GM12892 (cell line): ENCODE results near the gene ATP2A3.

Experiments
- POLR2A ChIP-seq: IDR thresholded peaks from 2 replicates; pipeline ENCODE4 v1.6.1; 2011; ENCODE audit warnings: low read depth, low read length, control low read depth
- POLR2AphosphoS5 ChIP-seq: IDR thresholded peaks from 2 replicates; pipeline ENCODE4 v1.6.1; 2011; ENCODE audit warnings: low read depth, low read length, control low read depth
- TAF1 ChIP-seq: IDR thresholded peaks from 2 replicates; pipeline ENCODE4 v1.6.1; 2011; ENCODE audit warnings: low read depth, mild to moderate bottlenecking, control low read depth, low read length, borderline replicate concordance

DNA sequence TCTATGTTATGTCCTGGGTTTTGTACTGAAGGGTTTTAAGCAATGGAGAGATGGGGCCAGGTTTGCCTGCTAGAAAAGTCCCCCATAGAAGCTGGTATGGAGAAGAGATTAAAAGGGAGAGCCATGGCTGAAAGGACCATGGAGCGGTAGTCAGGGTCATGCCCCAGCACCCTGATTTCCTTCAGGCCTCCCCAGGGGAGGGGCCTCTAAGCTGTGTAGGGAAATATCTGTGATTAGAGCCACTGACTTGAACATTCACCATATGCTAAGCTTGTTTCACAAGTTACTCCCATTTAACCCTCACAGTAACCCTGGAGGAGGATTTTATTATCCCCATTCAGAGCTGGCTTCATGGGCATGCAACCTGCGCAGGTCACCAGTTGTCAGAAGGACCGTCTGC lies 3.8 kb upstream of the ATP2A3 start:
- no peak for TF ChIP-seq POLR2A
- no peak for TF ChIP-seq POLR2AphosphoS5
- no peak for TF ChIP-seq TAF1
